ENCODE results near the gene NTRK3. TPM values are rescaled to one million over a fixed set of nuclear protein-coding genes. Genes with fewer than 3 reads are reported as not detected.

Gene NTRK3
- total RNA-seq, 1 donor from 2014 or later = 0.37 TPM

DNA sequence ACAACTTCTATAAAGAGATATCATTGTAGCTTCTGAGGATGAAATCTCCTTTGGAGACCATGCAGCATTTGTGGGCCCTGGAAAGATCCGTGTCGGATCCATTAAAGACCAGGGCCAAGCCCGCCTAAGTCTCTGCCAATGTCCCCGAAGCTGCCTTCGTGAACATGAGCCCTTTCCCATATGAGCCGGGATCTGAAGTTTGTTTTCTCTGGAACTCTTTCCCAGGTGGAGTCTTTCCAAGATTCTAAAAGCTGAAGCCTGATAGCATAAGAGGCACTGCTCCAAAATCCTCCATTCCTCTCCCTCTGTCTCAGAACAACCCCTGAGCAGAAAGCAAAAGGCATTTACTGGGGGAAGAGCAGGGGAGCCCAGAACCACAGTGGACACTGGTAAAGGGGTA, 274.6 kb downstream of the NTRK3 start:
- Mint-ChIP-seq H3K9me3 (no peaks in the 10 kb centered on the region), H3K4me1 (no peaks in the 10 kb centered on the region), H3K4me3 (no peak overlapping the region), H3K27me3 (no peaks in the 10 kb centered on the region), H3K27ac (no peak overlapping the region), H3K36me3 (ENCODE audit: low read depth) (no peaks in the 10 kb centered on the region)
- DNase-seq = no peak
- intact Hi-C loops (cut with micrococcal nuclease) = no loop called here

DNA sequence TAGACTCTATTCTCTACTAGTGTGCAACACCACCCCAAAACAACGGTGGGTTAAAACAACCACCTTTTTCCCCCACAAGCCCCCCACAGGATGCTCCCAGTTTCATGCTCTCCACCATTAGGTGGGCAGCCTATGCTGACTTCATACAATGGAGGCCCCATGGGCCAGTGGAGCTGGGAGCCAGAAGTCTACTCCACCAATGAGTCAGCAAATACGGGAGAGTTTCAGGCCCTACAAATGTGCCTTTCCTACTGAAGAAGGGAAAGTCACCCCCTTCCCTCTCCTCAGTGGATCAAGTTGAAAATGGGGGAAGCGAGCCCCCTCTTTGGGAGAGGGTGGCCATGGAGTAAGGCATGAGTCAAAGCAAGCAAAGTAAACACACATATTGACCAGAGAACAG, 278.6 kb downstream of the NTRK3 start:
- Mint-ChIP-seq H3K9me3 (no peaks in the 10 kb centered on the region), H3K4me3 (no peak overlapping the region), H3K36me3 (ENCODE audit: low read depth) (no peaks in the 10 kb centered on the region), H3K27me3 (no peaks in the 10 kb centered on the region), H3K4me1 (no peaks in the 10 kb centered on the region), H3K27ac (no peak overlapping the region)
- DNase-seq = no peak
- intact Hi-C loops (cut with micrococcal nuclease) = no loop called here

GRCh38 chr15:87976552-87976951, 280.0 kb downstream of the NTRK3 start:
- no peaks in the 10 kb centered on the region for H3K9me3 Mint-ChIP-seq
- H3K27ac Mint-ChIP-seq = no peak overlapping the region
- intact Hi-C loops (cut with micrococcal nuclease) = no loop called here
- H3K27me3 Mint-ChIP-seq = no peaks in the 10 kb centered on the region
- DNase-seq = no peak
- no peaks in the 10 kb centered on the region for H3K4me1 Mint-ChIP-seq
- no peak overlapping the region for H3K4me3 Mint-ChIP-seq
- no peaks in the 10 kb centered on the region for H3K36me3 Mint-ChIP-seq (ENCODE audit: low read depth)

- H3K36me3 Mint-ChIP-seq (ENCODE audit: low read depth) = no peaks in the 10 kb centered on the region
- H3K4me1 Mint-ChIP-seq = no peaks in the 10 kb centered on the region
Observed at GRCh38 chr15:87973501-87974215, 282.9 kb downstream of the NTRK3 start.

DNA sequence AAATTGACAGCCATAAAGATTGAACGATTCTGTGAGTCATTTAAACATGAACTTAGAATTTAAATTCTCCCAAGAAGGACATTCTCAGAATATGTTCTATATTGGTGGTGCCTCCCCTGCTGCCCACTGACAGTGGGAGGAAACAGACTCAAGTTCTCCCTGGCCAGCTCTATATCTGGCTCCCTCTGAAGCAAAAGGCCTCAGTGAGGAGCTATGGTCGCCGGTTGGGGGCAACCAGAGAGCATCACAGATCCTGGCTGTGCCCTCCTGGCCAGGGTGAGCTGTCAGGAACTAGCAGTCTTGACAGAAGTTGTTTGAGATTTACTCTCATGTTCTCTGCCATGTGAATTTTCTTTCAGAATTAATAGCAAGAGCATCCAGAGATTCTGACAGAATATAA, 285.5 kb downstream of the NTRK3 start:
- no peaks in the 10 kb centered on the region for H3K36me3 Mint-ChIP-seq (ENCODE audit: low read depth)
- H3K4me3 Mint-ChIP-seq = no peak overlapping the region
- no peaks in the 10 kb centered on the region for H3K4me1 Mint-ChIP-seq
- intact Hi-C loops (cut with micrococcal nuclease) = no loop called here
- H3K9me3 Mint-ChIP-seq = no peaks in the 10 kb centered on the region
- no peaks in the 10 kb centered on the region for H3K27me3 Mint-ChIP-seq
- DNase-seq = no peak
- H3K27ac Mint-ChIP-seq = no peak overlapping the region

More at GRCh38 chr15:87973501-87974215, 282.9 kb downstream of the NTRK3 start:
- intact Hi-C loops (cut with micrococcal nuclease) = no loop called here
- H3K27me3 Mint-ChIP-seq = no peaks in the 10 kb centered on the region
- H3K9me3 Mint-ChIP-seq = no peaks in the 10 kb centered on the region
- H3K4me3 Mint-ChIP-seq = no peak overlapping the region
- no peak overlapping the region for H3K27ac Mint-ChIP-seq
- DNase-seq = no peak

GRCh38 chr15:87967951-87968350, 288.6 kb downstream of the NTRK3 start:
- no peaks in the 10 kb centered on the region for H3K9me3 Mint-ChIP-seq
- no peak for DNase-seq

GRCh38 chr15:87965304-87965703, 291.2 kb downstream of the NTRK3 start:
- Mint-ChIP-seq H3K4me3 (no peak overlapping the region), H3K9me3 (no peaks in the 10 kb centered on the region), H3K36me3 (ENCODE audit: low read depth) (no peaks in the 10 kb centered on the region), H3K4me1 (no peaks in the 10 kb centered on the region), H3K27ac (no peak overlapping the region), H3K27me3 (no peaks in the 10 kb centered on the region)
- intact Hi-C loops (cut with micrococcal nuclease) = no loop called here
- DNase-seq = no peak

More at GRCh38 chr15:87967951-87968350, 288.6 kb downstream of the NTRK3 start:
- no peak overlapping the region for H3K4me3 Mint-ChIP-seq
- H3K4me1 Mint-ChIP-seq = no peaks in the 10 kb centered on the region
- intact Hi-C loops (cut with micrococcal nuclease) = no loop called here
- no peaks in the 10 kb centered on the region for H3K36me3 Mint-ChIP-seq (ENCODE audit: low read depth)
- H3K27me3 Mint-ChIP-seq = no peaks in the 10 kb centered on the region
- H3K27ac Mint-ChIP-seq = no peak overlapping the region

DNA sequence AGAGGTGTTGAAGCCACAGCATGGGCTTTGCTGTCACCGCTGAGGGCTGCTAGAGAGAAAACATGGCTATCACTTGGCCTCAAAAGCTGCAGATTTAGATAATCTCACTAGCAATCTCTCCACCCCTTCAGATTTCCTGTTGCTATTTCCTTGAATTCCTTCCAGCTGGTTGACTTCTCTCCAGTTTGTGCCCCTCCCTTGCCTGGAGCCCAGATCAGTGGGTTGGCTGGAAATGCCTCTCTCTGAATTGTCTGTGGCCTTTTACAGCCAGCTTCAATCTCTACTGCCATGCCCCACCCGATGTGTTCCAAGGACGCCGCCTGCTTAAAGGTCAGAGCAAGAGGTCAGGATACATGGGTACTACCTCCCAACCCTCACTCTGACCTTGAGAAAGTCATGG, 294.1 kb downstream of the NTRK3 start:
- Mint-ChIP-seq H3K4me1 (no peaks in the 10 kb centered on the region), H3K9me3 (no peaks in the 10 kb centered on the region), H3K27me3 (no peaks in the 10 kb centered on the region), H3K27ac (no peak overlapping the region), H3K36me3 (ENCODE audit: low read depth) (no peaks in the 10 kb centered on the region), H3K4me3 (no peak overlapping the region)
- intact Hi-C loops (cut with micrococcal nuclease) = no loop called here
- DNase-seq = no peak

DNA sequence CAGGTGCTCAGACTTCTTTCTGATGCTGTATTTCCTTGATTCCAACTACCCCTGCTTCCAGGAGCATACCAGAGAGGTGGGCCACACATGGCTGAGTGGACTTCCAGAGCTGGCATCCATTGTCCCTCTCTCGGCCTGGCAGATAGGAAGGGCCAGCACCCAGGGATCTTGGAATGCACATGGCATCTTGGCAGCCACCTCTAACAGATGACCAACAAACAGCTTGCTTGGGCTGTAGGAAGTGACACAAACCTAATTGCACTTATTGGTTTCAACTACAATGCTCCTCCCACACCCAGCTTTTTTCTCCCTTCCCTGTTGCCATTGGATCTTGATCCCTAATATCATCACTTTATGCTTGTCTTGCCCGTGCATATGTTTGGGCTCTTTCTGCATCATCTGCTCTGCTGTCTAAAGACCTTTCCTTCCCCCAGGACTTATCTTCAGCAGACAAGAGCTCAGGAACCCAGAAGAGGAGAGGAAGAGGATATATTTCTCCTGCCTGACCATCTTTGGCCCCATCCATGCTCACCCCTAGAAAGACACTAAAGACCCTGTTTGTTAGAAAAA, 294.6 kb downstream of the NTRK3 start:
- H3K27me3 Mint-ChIP-seq = no peaks in the 10 kb centered on the region
- no peak overlapping the region for H3K27ac Mint-ChIP-seq
- H3K4me1 Mint-ChIP-seq = no peaks in the 10 kb centered on the region
- DNase-seq = no peak
- H3K9me3 Mint-ChIP-seq = no peaks in the 10 kb centered on the region
- H3K36me3 Mint-ChIP-seq (ENCODE audit: low read depth) = no peaks in the 10 kb centered on the region
- H3K4me3 Mint-ChIP-seq = no peak overlapping the region
- intact Hi-C loops (cut with micrococcal nuclease) = no loop called here

- intact Hi-C loops (cut with micrococcal nuclease) = no loop called here
- Mint-ChIP-seq H3K27ac (no peak overlapping the region), H3K4me1 (no peaks in the 10 kb centered on the region), H3K4me3 (no peak overlapping the region), H3K9me3 (no peaks in the 10 kb centered on the region), H3K27me3 (no peaks in the 10 kb centered on the region), H3K36me3 (ENCODE audit: low read depth) (no peaks in the 10 kb centered on the region)
- no peak for DNase-seq
Observed at GRCh38 chr15:87959662-87960061, 296.9 kb downstream of the NTRK3 start.

DNA sequence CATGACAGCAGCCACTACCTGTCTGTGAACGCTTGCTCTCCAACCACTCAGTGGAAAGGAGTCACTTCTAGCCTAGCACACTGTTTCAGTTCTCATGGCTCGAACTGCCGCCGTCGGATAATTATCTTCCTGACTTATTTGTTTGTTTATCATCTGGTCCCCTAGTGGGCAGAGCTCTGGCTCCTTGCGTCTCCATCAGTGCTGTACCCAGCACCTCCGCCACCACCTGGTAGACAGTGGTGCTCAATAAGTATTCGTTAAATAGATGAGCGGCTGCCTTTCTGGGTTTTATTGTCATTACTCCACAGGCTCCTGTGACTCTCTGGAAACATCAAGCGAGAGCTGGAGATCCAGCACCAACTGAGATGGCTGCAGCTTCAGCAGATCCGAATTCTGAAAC, 297.5 kb downstream of the NTRK3 start:
- H3K9me3 Mint-ChIP-seq = no peaks in the 10 kb centered on the region
- H3K4me3 Mint-ChIP-seq = no peak overlapping the region
- no peaks in the 10 kb centered on the region for H3K36me3 Mint-ChIP-seq (ENCODE audit: low read depth)
- no peaks in the 10 kb centered on the region for H3K27me3 Mint-ChIP-seq
- H3K4me1 Mint-ChIP-seq = no peaks in the 10 kb centered on the region
- intact Hi-C loops (cut with micrococcal nuclease) = no loop called here
- DNase-seq = no peak
- no peak overlapping the region for H3K27ac Mint-ChIP-seq

DNA sequence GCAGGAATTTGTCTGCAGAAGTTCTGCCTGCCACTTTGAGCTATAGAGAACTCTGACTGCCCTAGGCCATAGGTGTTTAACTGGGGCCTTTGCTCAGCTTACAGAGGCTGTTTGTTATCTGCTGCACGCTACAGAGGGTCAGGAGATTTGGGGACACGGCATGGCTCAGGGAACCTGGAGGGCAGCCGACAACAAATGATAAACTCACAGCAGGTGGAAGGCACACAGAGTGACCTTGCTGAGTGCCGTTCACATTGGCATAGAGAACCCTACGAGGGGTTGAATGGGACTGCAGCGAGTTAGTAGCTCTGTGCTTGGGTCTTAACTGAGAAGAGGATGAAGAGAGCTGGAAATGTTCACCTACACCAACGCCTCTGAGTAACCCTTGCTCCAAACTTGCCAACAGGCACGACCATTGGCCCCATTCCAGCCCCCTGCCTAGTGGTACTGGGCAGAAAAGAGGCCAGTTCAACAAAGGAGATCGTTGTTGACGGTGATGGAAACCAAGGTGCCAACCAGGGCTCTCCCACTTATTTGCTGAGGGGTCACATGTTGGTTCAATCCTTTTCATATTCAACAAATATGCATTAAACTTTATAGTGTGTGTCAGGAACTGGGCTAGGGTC, 301.1 kb downstream of the NTRK3 start:
- H3K36me3 Mint-ChIP-seq (ENCODE audit: low read depth) = no peaks in the 10 kb centered on the region
- DNase-seq = no peak
- H3K9me3 Mint-ChIP-seq = no peaks in the 10 kb centered on the region
- no peaks in the 10 kb centered on the region for H3K27me3 Mint-ChIP-seq
- no peaks in the 10 kb centered on the region for H3K4me1 Mint-ChIP-seq
- intact Hi-C loops (cut with micrococcal nuclease) = no loop called here
- no peak overlapping the region for H3K27ac Mint-ChIP-seq
- H3K4me3 Mint-ChIP-seq = no peak overlapping the region

DNA sequence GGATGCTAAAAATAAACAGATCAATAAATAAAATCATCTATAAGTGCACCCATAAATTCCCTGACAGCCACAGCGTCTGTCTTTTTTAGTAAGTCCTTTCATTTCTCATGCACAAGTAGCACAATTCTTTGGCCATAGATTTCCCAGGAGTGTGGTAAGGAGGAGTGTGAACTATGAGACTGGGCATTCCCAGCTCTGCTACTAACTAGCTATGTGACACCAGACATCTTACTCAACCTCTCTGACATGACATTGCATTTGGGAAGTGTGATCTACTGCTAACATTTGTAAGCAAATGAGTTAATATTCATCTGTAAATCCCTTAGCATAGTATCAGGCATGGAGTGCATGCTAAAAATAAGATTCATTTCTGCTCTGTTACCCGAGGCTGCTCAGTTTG, 301.7 kb downstream of the NTRK3 start:
- H3K27me3 Mint-ChIP-seq = no peaks in the 10 kb centered on the region
- intact Hi-C loops (cut with micrococcal nuclease) = no loop called here

GRCh38 chr15:87952736-87953287, 303.7 kb downstream of the NTRK3 start:
- H3K36me3 Mint-ChIP-seq (ENCODE audit: low read depth) = no peaks in the 10 kb centered on the region
- intact Hi-C loops (cut with micrococcal nuclease) = no loop called here
- no peak for DNase-seq

More for the DNA sequence above, 301.7 kb downstream of the NTRK3 start:
- Mint-ChIP-seq H3K4me1 (no peaks in the 10 kb centered on the region), H3K9me3 (no peaks in the 10 kb centered on the region), H3K4me3 (no peak overlapping the region), H3K36me3 (ENCODE audit: low read depth) (no peaks in the 10 kb centered on the region), H3K27ac (no peak overlapping the region)
- no peak for DNase-seq

More at GRCh38 chr15:87952736-87953287, 303.7 kb downstream of the NTRK3 start:
- no peak overlapping the region for H3K4me3 Mint-ChIP-seq
- H3K27me3 Mint-ChIP-seq = no peaks in the 10 kb centered on the region
- no peak overlapping the region for H3K27ac Mint-ChIP-seq
- no peaks in the 10 kb centered on the region for H3K4me1 Mint-ChIP-seq
- no peaks in the 10 kb centered on the region for H3K9me3 Mint-ChIP-seq

All from activated CD4-positive, alpha-beta T cell treated with anti-CD3 and anti-CD28 coated beads, Interleukin-2, amount 10 ng/mL, durations not matched to agents 24 days and 14 days (primary cell).